HG03196 (cell line): ENCODE measurements around the gene ZNF774.
"Not testable (repeated sequence)": the region's sequence is repeated elsewhere in the genome, so short reads cannot be mapped to it uniquely, and the experiment has no call there.

Source experiments
- ATAC-seq: cut with Tn5 transposase; IDR thresholded peaks from one replicate; pipeline ENCODE4 v1.9.1; 2021; ENCODE audit not compliant: unreplicated experiment

Gene ZNF774

GRCh38 chr15:90352107-90352893 lies at the start of gene ZNF774:
TSS of gene ZNF774 (plus strand) at chr15:90352284. CDS start at chr15:90354661, 2,377 bp downstream.
- ATAC-seq = peak; percentile 98

- ATAC-seq = not testable (repeated sequence)
These were observed 46.7 kb upstream of the ZNF774 start for GRCh38 chr15:90305355-90305754.

GRCh38 chr15:90305932-90306331 lies 46.2 kb upstream of the ZNF774 start:
- no peak for ATAC-seq

- no peak for ATAC-seq
These were observed 45.5 kb upstream of the ZNF774 start for GRCh38 chr15:90306560-90306959.

- ATAC-seq = no peak
These were observed 44.4 kb upstream of the ZNF774 start for GRCh38 chr15:90307661-90308060.

GRCh38 chr15:90309020-90309419 lies 43.1 kb upstream of the ZNF774 start:
- no peak for ATAC-seq

GRCh38 chr15:90315278-90315982 lies 36.7 kb upstream of the ZNF774 start:
- ATAC-seq = no peak

GRCh38 chr15:90316139-90316538 lies 35.9 kb upstream of the ZNF774 start:
- no peak for ATAC-seq

- ATAC-seq = no peak
These were observed 33.5 kb upstream of the ZNF774 start for GRCh38 chr15:90318591-90318990.

GRCh38 chr15:90320062-90320884 lies 31.8 kb upstream of the ZNF774 start:
- ATAC-seq = peak; percentile 73

- no peak for ATAC-seq
These were observed 31.2 kb upstream of the ZNF774 start for GRCh38 chr15:90320885-90321278.

GRCh38 chr15:90322538-90322937 lies 29.5 kb upstream of the ZNF774 start:
- ATAC-seq = no peak

- ATAC-seq = no peak
These were observed 26.4 kb upstream of the ZNF774 start for GRCh38 chr15:90325726-90326125.

- ATAC-seq = no peak
These were observed 25.6 kb upstream of the ZNF774 start for GRCh38 chr15:90326441-90326840.

GRCh38 chr15:90327311-90327710 lies 24.8 kb upstream of the ZNF774 start:
- no peak for ATAC-seq

- no peak for ATAC-seq
These were observed 17.8 kb upstream of the ZNF774 start for GRCh38 chr15:90334304-90334731.

GRCh38 chr15:90336705-90337141 lies 15.4 kb upstream of the ZNF774 start:
- no peak for ATAC-seq

GRCh38 chr15:90337256-90337655 lies 14.8 kb upstream of the ZNF774 start:
- ATAC-seq = no peak

- no peak for ATAC-seq
These were observed 13.6 kb upstream of the ZNF774 start for GRCh38 chr15:90338532-90338931.

GRCh38 chr15:90340345-90340744 lies 11.7 kb upstream of the ZNF774 start:
- ATAC-seq = no peak

- no peak for ATAC-seq
These were observed 8.7 kb upstream of the ZNF774 start for GRCh38 chr15:90343302-90343790.
